Endothelial cell of umbilical vein (primary cell): Measurements from ENCODE around the gene EIF4E3. TPM values are rescaled to one million over a fixed set of nuclear protein-coding genes. Genes with fewer than 3 reads are reported as not detected.

Experiments used
- BruUV-seq: library from RNA; stranded (reverse); fragments of 400-500 nt; replicated peaks from 2 replicates; lab custom pipeline; 2021; lab: Mats Ljungman, UMichigan
- CTCF ChIA-PET: fragments of 300-600, 350-600 bp; sonication (Branson Sonifier 250); formaldehyde crosslinking; loops from one replicate; lab custom pipeline; 2021; ENCODE audit warnings: antibody characterized with exemption, inconsistent platforms; lab: Charles Lee
- POLR2A ChIA-PET: fragments of 300-600, 350-600 bp; sonication (Branson Sonifier 250); formaldehyde crosslinking; loops from one replicate; lab custom pipeline; 2021; ENCODE audit warnings: antibody characterized with exemption, inconsistent platforms; lab: Charles Lee
- DNase-seq: peaks from one replicate; pipeline ENCODE4 v3.0.0-alpha.2; 2011; ENCODE audit warnings: low read depth, low spot score
- FAIRE-seq: peaks from 2 replicates; lab custom pipeline; 2011; peaks lifted over from hg19 to GRCh38; lab: Jason Lieb, UNC
- H2AFZ ChIP-seq: 2 replicates; pipeline ENCODE4 v1.6.0; 2012; ENCODE audit warnings: low read depth, low read length, control low read depth, inconsistent platforms
- H3K27ac ChIP-seq: 2 replicates; pipeline ENCODE4 v1.5.1; 2011; ENCODE audit warnings: low read depth, mild to moderate bottlenecking, control low read depth, low read length, moderate library complexity; ENCODE audit not compliant: insufficient read depth
- H3K27me3 ChIP-seq, 2 experiments: 2 replicates each; pipeline versions ENCODE4 v1.6.0 to v1.6.1; 2011; ENCODE audit warnings: low read length in 2 of 2, mixed read lengths in 1 of 2; ENCODE audit not compliant: control insufficient read depth in 2 of 2, insufficient read depth in 2 of 2
- H3K36me3 ChIP-seq, 2 experiments: 2 replicates in 1 of 2; 3 replicates in 1 of 2; pipeline ENCODE4 v1.5.1; 2011; ENCODE audit warnings: low read length in 2 of 2, mild to moderate bottlenecking in 1 of 2, moderate library complexity in 1 of 2; ENCODE audit not compliant: control insufficient read depth in 2 of 2, insufficient read depth in 2 of 2; ENCODE audit errors: extremely low read depth in 1 of 2
- H3K4me1 ChIP-seq: 3 replicates; pipeline ENCODE4 v1.5.1; 2011; ENCODE audit warnings: mild to moderate bottlenecking, low read length; ENCODE audit not compliant: control insufficient read depth, insufficient read depth; ENCODE audit errors: extremely low read depth
- H3K4me2 ChIP-seq: 2 replicates; pipeline ENCODE4 v1.6.1; 2011; ENCODE audit warnings: low read length, control low read depth, mixed read lengths; ENCODE audit not compliant: insufficient read depth
- H3K4me3 ChIP-seq, 3 experiments: fragments of 200-600 bp in 1 of 3; sonication (generic), shearing (Covaris generic) in 1 of 3; replicated peaks in 1 of 3; 2 replicates each; pipeline ENCODE4 v1.5.1; 2011 to 2016; ENCODE audit warnings: control low read depth in 3 of 3, low read length in 3 of 3, mild to moderate bottlenecking in 2 of 3, inconsistent platforms in 1 of 3, low read depth in 1 of 3, moderate library complexity in 1 of 3; ENCODE audit not compliant: insufficient read depth in 1 of 3
- H3K79me2 ChIP-seq: 2 replicates; pipeline ENCODE4 v1.6.0; 2012; ENCODE audit warnings: low read length, inconsistent platforms; ENCODE audit not compliant: control insufficient read depth, insufficient read depth
- H3K9ac ChIP-seq: replicated peaks from 2 replicates; pipeline ENCODE3; 2011; ENCODE audit warnings: low read length, control low read depth; ENCODE audit not compliant: insufficient read depth; ENCODE audit errors: extremely low read depth
- H3K9me1 ChIP-seq: replicated peaks from 3 replicates; pipeline ENCODE4 v1.6.0; 2011; ENCODE audit warnings: mild to moderate bottlenecking, low read length; ENCODE audit not compliant: control insufficient read depth, insufficient read depth; ENCODE audit errors: extremely low read depth
- H3K9me3 ChIP-seq: replicated peaks from 2 replicates; pipeline ENCODE4 v1.5.1; 2012; ENCODE audit warnings: low read length, inconsistent platforms; ENCODE audit not compliant: control insufficient read depth, insufficient read depth
- H4K20me1 ChIP-seq: replicated peaks from 2 replicates; pipeline ENCODE3; 2011; ENCODE audit warnings: mild to moderate bottlenecking, low read length; ENCODE audit not compliant: control insufficient read depth, insufficient read depth; ENCODE audit errors: extremely low read depth
- CTCF ChIP-seq, 2 donors: IDR thresholded peaks; 1 replicate in 1 of 2; 2 replicates in 1 of 2; pipeline ENCODE4 v1.5.1; 2011; ENCODE audit warnings: low read length in 2 of 2, mild to moderate bottlenecking in 2 of 2, moderate library complexity in 2 of 2, control low read depth in 1 of 2, inconsistent platforms in 1 of 2, low read depth in 1 of 2; ENCODE audit not compliant: insufficient read depth in 1 of 2; ENCODE audit errors: extremely low read depth in 1 of 2
- EZH2 ChIP-seq: IDR thresholded peaks from 2 replicates; pipeline ENCODE4 v1.6.1; 2012; ENCODE audit warnings: borderline replicate concordance, low read depth, mild to moderate bottlenecking, moderate library complexity, low read length, inconsistent platforms; ENCODE audit not compliant: severe bottlenecking
- GATA2 ChIP-seq: IDR thresholded peaks from 2 replicates; pipeline ENCODE4 v1.7.0; 2011; ENCODE audit warnings: low read depth, mild to moderate bottlenecking, moderate library complexity, mixed read lengths, low read length; ENCODE audit not compliant: insufficient read length, insufficient read depth
- MYC ChIP-seq: IDR thresholded peaks from one replicate; pipeline ENCODE4 v1.6.1; 2011; ENCODE audit warnings: mild to moderate bottlenecking, low read depth, low read length
- POLR2AphosphoS5 ChIP-seq: IDR thresholded peaks from 2 replicates; pipeline ENCODE4 v1.6.1; 2012; ENCODE audit warnings: low read depth, mild to moderate bottlenecking, control low read depth, low read length, moderate library complexity; ENCODE audit not compliant: insufficient read depth
- dilution Hi-C: fragments of 300-500 bp; cut with MboI; formaldehyde crosslinking; loops from one replicate; pipeline ENCODE4 v1.15.0; 2019; ENCODE audit warnings: low sequenced_read_pairs; ENCODE audit not compliant: extremely low pct_ligation_motif_present
- intact Hi-C: fragments of 100-400 bp; cut with micrococcal nuclease; formaldehyde crosslinking; loops from one replicate; pipeline ENCODE4 v1.10.0; 2022
- polyA plus RNA-seq, 4 experiments: library from polyadenylated mRNA; depleted of rRNA in 3 of 4; stranded (reverse) in 3 of 4; unstranded in 1 of 4; fragments of >200 nt; gene quantifications; 2 replicates each; pipeline versions ENCODE4 v1.2.1 to v1.2.3, GENCODE V29; 2011 to 2012; ENCODE audit warnings: missing spikeins in 1 of 4
- total RNA-seq: library from RNA; stranded (reverse); gene quantifications from 2 replicates; pipeline ENCODE4 v1.2.3, GENCODE V29; 2021
- TF ChIP-seq, protein P1 (sequence below): IDR thresholded peaks from 2 replicates; pipeline ENCODE4 v1.6.1; 2011; ENCODE audit not compliant: insufficient read depth, insufficient read length

Gene EIF4E3
- total and polyA plus RNA-seq, 2 donors (not counting 3 experiments of a cell fraction or from before 2014, with no cell fraction given): 1.3 to 4.9 TPM

- no peak overlapping the region for H3K4me2 ChIP-seq
- H3K9ac ChIP-seq: no peak overlapping the region
- DNase-seq (no peak), FAIRE-seq (no peak)
- intact Hi-C loops (no loop called here), dilution Hi-C loops (no loop called here)
- TF ChIP-seq MYC (no peak), GATA2 (no peak), CTCF (IDR thresholded peaks at IDR 0.05; ENCODE audit: extremely low read depth in 1 of 2, insufficient read depth in 1 of 2, low read depth in 1 of 2, low read length in 2 of 2) (no peak), EZH2 (no peak), POLR2AphosphoS5 (no peak)
- TF ChIP-seq, protein P1, sequence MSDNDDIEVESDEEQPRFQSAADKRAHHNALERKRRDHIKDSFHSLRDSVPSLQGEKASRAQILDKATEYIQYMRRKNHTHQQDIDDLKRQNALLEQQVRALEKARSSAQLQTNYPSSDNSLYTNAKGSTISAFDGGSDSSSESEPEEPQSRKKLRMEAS: no peak
- BruUV-seq: no TSS peak
- ChIA-PET POLR2A (no interaction called here), CTCF (interaction anchor here (0.8 to 2.1 kb wide), 2 partner anchors 8 to 10 kb away, joined by 4 to 8 read pairs; no protein-coding TSS in a partner anchor)
- no peaks in the 10 kb centered on the region for H3K9me1 ChIP-seq
- no peak overlapping the region for H3K27ac ChIP-seq
- H3K4me3 ChIP-seq: no peak overlapping the region
- H3K4me1 ChIP-seq: no peaks in the 10 kb centered on the region
- H3K9me3 ChIP-seq: no peaks in the 10 kb centered on the region
- H2AFZ ChIP-seq: no peak overlapping the region
- H3K79me2 ChIP-seq: no peaks in the 10 kb centered on the region
- H4K20me1 ChIP-seq: no peaks in the 10 kb centered on the region
- no peaks in the 10 kb centered on the region for H3K36me3 ChIP-seq
- H3K27me3 ChIP-seq: no peaks in the 10 kb centered on the region
These were observed 52.4 kb downstream of the EIF4E3 start for GRCh38 chr3:71672807-71673206.
